GM23338 (cell line): ENCODE data around the gene FTO. TPM values are rescaled to one million over a fixed set of nuclear protein-coding genes. Genes with fewer than 3 reads are reported as not detected.

ENCODE experiments used
- ATAC-seq: fragments of 200-7000 bp; cut with Tn5 transposase; 3 replicates; pipeline ENCODE4 v1.9.1; 2020
- DNase-seq: peaks from one replicate; pipeline ENCODE4 v3.0.0-alpha.2; 2015; ENCODE audit warnings: low spot score
- H2AFZ ChIP-seq: fragments of 200-600 bp; sonication (generic); 2 replicates; pipeline ENCODE4 v1.8.0; 2016; ENCODE audit warnings: antibody characterized with exemption, mild to moderate bottlenecking, moderate library complexity
- H3F3A ChIP-seq: fragments of 200-600 bp; sonication (generic); replicated peaks from 2 replicates; pipeline ENCODE4 v1.8.0; 2017; ENCODE audit warnings: antibody characterized with exemption, mixed run types, low read depth
- H3K27ac ChIP-seq: fragments of 200-600 bp; sonication (generic); 2 replicates; pipeline ENCODE4 v1.6.1; 2016; ENCODE audit warnings: low read depth
- H3K27me3 ChIP-seq: fragments of 200-600 bp; sonication (generic); 2 replicates; pipeline ENCODE4 v1.8.0; 2016; ENCODE audit warnings: mild to moderate bottlenecking, mixed run types, moderate library complexity; ENCODE audit not compliant: insufficient read depth
- H3K36me3 ChIP-seq: fragments of 200-600 bp; sonication (generic); 2 replicates; pipeline ENCODE4 v1.8.0; 2016; ENCODE audit warnings: mild to moderate bottlenecking; ENCODE audit not compliant: insufficient read depth
- H3K4me1 ChIP-seq: fragments of 200-600 bp; sonication (generic); 2 replicates; pipeline ENCODE4 v1.8.0; 2016; ENCODE audit warnings: mild to moderate bottlenecking, moderate library complexity; ENCODE audit not compliant: insufficient read depth
- H3K4me2 ChIP-seq: fragments of 200-600 bp; sonication (generic); 2 replicates; pipeline ENCODE4 v1.7.1; 2017; ENCODE audit warnings: mixed run types
- H3K4me3 ChIP-seq: fragments of 200-600 bp; sonication (generic); 2 replicates; pipeline ENCODE4 v1.6.1; 2016; ENCODE audit warnings: mixed run types
- H3K79me2 ChIP-seq: fragments of 200-600 bp; sonication (generic); replicated peaks from 2 replicates; pipeline ENCODE4 v1.8.0; 2017; ENCODE audit warnings: mild to moderate bottlenecking; ENCODE audit not compliant: insufficient read depth
- H3K9me2 ChIP-seq: fragments of 200-600 bp; sonication (generic); 2 replicates; pipeline ENCODE4 v1.8.0; 2017; ENCODE audit not compliant: insufficient read depth
- H4K20me1 ChIP-seq: fragments of 200-600 bp; sonication (generic); replicated peaks from 2 replicates; pipeline ENCODE4 v1.8.0; 2017; ENCODE audit warnings: mild to moderate bottlenecking; ENCODE audit not compliant: insufficient read depth
- H3K27ac Mint-ChIP-seq: 2 replicates; pipeline ENCODE4 v1.8.0; 2020; ENCODE audit warnings: inconsistent platforms, mild to moderate bottlenecking, moderate library complexity, mixed read lengths
- H3K27me3 Mint-ChIP-seq: 3 replicates; pipeline ENCODE4 v1.8.0; 2022; ENCODE audit warnings: low read depth, mild to moderate bottlenecking, moderate library complexity, mixed read lengths, inconsistent platforms; ENCODE audit not compliant: insufficient read depth, poor library complexity
- H3K36me3 Mint-ChIP-seq: 3 replicates; pipeline ENCODE4 v1.8.0; 2021; ENCODE audit warnings: low read depth, mild to moderate bottlenecking, inconsistent platforms, moderate library complexity, mixed read lengths
- H3K4me1 Mint-ChIP-seq: 3 replicates; pipeline ENCODE4 v1.8.0; 2020; ENCODE audit warnings: mild to moderate bottlenecking, inconsistent platforms, mixed read lengths
- H3K4me3 Mint-ChIP-seq: 3 replicates; pipeline ENCODE4 v1.8.0; 2021; ENCODE audit warnings: moderate library complexity, mild to moderate bottlenecking, inconsistent platforms, mixed read lengths
- H3K9me3 Mint-ChIP-seq: 3 replicates; pipeline ENCODE4 v1.8.0; 2020; ENCODE audit warnings: moderate library complexity, mild to moderate bottlenecking, inconsistent platforms, mixed read lengths
- CREB1 ChIP-seq: fragments of 250-450 bp; sonication (Bioruptor Pico); IDR thresholded peaks from 2 replicates; pipeline ENCODE4 v1.5.0; 2020; ENCODE audit warnings: low read depth, mild to moderate bottlenecking, moderate library complexity
- EZH2phosphoT487 ChIP-seq: fragments of 200-600 bp; sonication (generic); IDR thresholded peaks from one replicate; pipeline ENCODE4 v1.8.1; 2018; ENCODE audit warnings: antibody characterized with exemption; ENCODE audit not compliant: unreplicated experiment
- POLR2AphosphoS5 ChIP-seq: IDR thresholded peaks from 2 replicates; pipeline ENCODE4 v1.6.1; 2016; ENCODE audit warnings: antibody characterized with exemption, low read depth
- STAT1 ChIP-seq: IDR thresholded peaks from one replicate; pipeline ENCODE4 v1.6.1; 2016; ENCODE audit warnings: antibody characterized with exemption; ENCODE audit not compliant: unreplicated experiment
- ZNF331 ChIP-seq: fragments of 250-450 bp; sonication (Bioruptor Pico); IDR thresholded peaks from 2 replicates; pipeline ENCODE4 v1.5.0; 2020; ENCODE audit warnings: low read depth, mild to moderate bottlenecking, moderate library complexity
- polyA plus RNA-seq: library from polyadenylated mRNA; unstranded; fragments of >200 nt; fragmentation: Nextera tagmentation; extraction: Ambion mirVana; gene quantifications from 2 replicates; pipeline ENCODE4 v1.2.1, GENCODE V29; 2016
- total RNA-seq: library from RNA; depleted of rRNA; stranded (reverse); fragments of >200 nt; shearing (Covaris generic); gene quantifications from 2 replicates; pipeline ENCODE4 v1.2.3, GENCODE V29; 2014
- TF ChIP-seq, protein P1 (sequence below): IDR thresholded peaks from 2 replicates; pipeline ENCODE4 v1.6.1; 2016; ENCODE audit warnings: antibody characterized with exemption
- TF ChIP-seq, protein P2 (sequence below): fragments of 250-450 bp; sonication (Bioruptor Pico); IDR thresholded peaks from 2 replicates; pipeline ENCODE4 v1.5.0; 2020; ENCODE audit warnings: mild to moderate bottlenecking, moderate library complexity

The FTO gene
- total and polyA plus RNA-seq, 2 experiments from 2014 or later: 17.7 to 69.6 TPM

DNA sequence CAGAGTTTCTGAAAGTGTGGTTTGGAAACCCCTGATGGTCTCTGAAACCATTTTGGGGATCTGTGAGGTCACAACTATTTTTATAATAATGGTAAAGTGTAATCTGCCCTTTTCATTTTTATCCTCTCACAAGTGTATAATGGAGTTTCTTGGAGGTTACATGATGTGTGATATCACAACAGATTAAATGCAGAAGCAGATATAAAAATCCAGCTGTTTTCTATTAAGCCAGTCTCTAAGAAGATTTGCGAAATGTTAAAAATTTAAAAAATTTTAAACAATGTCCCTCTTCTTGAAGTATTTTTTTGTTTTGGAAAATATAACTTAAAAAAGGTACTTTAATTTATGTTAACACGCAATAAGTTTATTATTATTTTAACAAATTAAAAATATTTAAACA lies 49.0 kb upstream of the FTO start:
- no peak overlapping the region for H3K4me2 ChIP-seq
- no peaks in the 10 kb centered on the region for H3F3A ChIP-seq
- TF ChIP-seq STAT1 (no peak), ZNF331 (no peak), EZH2phosphoT487 (no peak), POLR2AphosphoS5 (no peak), CREB1 (CRISPR knock-in tag) (no peak)
- TF ChIP-seq, protein P1, sequence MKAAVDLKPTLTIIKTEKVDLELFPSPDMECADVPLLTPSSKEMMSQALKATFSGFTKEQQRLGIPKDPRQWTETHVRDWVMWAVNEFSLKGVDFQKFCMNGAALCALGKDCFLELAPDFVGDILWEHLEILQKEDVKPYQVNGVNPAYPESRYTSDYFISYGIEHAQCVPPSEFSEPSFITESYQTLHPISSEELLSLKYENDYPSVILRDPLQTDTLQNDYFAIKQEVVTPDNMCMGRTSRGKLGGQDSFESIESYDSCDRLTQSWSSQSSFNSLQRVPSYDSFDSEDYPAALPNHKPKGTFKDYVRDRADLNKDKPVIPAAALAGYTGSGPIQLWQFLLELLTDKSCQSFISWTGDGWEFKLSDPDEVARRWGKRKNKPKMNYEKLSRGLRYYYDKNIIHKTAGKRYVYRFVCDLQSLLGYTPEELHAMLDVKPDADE: no peak
- TF ChIP-seq, protein P2, sequence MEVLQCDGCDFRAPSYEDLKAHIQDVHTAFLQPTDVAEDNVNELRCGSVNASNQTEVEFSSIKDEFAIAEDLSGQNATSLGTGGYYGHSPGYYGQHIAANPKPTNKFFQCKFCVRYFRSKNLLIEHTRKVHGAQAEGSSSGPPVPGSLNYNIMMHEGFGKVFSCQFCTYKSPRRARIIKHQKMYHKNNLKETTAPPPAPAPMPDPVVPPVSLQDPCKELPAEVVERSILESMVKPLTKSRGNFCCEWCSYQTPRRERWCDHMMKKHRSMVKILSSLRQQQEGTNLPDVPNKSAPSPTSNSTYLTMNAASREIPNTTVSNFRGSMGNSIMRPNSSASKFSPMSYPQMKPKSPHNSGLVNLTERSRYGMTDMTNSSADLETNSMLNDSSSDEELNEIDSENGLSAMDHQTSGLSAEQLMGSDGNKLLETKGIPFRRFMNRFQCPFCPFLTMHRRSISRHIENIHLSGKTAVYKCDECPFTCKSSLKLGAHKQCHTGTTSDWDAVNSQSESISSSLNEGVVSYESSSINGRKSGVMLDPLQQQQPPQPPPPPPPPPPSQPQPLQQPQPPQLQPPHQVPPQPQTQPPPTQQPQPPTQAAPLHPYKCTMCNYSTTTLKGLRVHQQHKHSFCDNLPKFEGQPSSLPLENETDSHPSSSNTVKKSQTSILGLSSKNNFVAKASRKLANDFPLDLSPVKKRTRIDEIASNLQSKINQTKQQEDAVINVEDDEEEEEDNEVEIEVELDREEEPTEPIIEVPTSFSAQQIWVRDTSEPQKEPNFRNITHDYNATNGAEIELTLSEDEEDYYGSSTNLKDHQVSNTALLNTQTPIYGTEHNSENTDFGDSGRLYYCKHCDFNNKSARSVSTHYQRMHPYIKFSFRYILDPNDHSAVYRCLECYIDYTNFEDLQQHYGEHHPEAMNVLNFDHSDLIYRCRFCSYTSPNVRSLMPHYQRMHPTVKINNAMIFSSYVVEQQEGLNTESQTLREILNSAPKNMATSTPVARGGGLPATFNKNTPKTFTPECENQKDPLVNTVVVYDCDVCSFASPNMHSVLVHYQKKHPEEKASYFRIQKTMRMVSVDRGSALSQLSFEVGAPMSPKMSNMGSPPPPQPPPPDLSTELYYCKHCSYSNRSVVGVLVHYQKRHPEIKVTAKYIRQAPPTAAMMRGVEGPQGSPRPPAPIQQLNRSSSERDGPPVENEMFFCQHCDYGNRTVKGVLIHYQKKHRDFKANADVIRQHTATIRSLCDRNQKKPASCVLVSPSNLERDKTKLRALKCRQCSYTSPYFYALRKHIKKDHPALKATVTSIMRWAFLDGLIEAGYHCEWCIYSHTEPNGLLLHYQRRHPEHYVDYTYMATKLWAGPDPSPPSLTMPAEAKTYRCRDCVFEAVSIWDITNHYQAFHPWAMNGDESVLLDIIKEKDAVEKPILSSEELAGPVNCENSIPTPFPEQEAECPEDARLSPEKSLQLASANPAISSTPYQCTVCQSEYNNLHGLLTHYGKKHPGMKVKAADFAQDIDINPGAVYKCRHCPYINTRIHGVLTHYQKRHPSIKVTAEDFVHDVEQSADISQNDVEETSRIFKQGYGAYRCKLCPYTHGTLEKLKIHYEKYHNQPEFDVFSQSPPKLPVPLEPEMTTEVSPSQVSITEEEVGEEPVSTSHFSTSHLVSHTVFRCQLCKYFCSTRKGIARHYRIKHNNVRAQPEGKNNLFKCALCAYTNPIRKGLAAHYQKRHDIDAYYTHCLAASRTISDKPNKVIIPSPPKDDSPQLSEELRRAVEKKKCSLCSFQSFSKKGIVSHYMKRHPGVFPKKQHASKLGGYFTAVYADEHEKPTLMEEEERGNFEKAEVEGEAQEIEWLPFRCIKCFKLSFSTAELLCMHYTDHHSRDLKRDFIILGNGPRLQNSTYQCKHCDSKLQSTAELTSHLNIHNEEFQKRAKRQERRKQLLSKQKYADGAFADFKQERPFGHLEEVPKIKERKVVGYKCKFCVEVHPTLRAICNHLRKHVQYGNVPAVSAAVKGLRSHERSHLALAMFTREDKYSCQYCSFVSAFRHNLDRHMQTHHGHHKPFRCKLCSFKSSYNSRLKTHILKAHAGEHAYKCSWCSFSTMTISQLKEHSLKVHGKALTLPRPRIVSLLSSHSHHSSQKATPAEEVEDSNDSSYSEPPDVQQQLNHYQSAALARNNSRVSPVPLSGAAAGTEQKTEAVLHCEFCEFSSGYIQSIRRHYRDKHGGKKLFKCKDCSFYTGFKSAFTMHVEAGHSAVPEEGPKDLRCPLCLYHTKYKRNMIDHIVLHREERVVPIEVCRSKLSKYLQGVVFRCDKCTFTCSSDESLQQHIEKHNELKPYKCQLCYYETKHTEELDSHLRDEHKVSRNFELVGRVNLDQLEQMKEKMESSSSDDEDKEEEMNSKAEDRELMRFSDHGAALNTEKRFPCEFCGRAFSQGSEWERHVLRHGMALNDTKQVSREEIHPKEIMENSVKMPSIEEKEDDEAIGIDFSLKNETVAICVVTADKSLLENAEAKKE: no peak
- peaks cover 8% of the 10 kb centered on the region for H3K4me1 ChIP-seq
- no peak overlapping the region for H3K4me3 ChIP-seq
- no peak overlapping the region for H2AFZ ChIP-seq
- Mint-ChIP-seq H3K27ac (no peak overlapping the region), H3K4me3 (no peak overlapping the region), H3K27me3 (no peaks in the 10 kb centered on the region), H3K4me1 (peaks cover 8% of the 10 kb centered on the region), H3K9me3 (no peaks in the 10 kb centered on the region), H3K36me3 (peaks cover 7% of the 10 kb centered on the region; the same call in 1 of the 3 replicates)
- no peak for ATAC-seq
- no peaks in the 10 kb centered on the region for H3K36me3 ChIP-seq
- H4K20me1 ChIP-seq: no peaks in the 10 kb centered on the region
- H3K27me3 ChIP-seq: no peaks in the 10 kb centered on the region
- H3K27ac ChIP-seq: no peak overlapping the region
- no peaks in the 10 kb centered on the region for H3K79me2 ChIP-seq
- no peak for DNase-seq
- H3K9me2 ChIP-seq: no peaks in the 10 kb centered on the region
